Measurements from ENCODE around the gene SERPINB3. TPM values are rescaled to one million over a fixed set of nuclear protein-coding genes. Genes with fewer than 3 reads are reported as not detected.

SERPINB3 gene
- total and polyA plus RNA-seq, 2 experiments from 2014 or later, result 0.27 to 0.59 TPM

DNA sequence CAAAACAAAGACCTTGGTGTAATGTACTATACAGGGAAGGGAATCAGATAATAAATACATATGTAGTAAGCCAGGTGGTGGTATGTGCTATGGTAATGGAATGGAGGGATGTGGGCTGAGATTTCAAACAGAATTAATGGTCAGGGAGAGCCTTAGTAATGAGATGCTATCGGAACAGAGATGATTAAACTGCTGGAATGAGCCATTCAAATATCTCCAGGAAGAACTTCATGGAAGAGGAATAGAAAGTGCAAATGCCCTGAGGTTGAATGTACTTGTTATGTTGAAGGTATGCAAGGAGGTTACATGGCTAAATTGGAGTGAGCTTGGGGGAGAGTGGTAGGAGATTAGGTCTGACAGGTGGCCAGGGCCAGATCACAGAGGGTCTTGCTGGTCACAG is 46.1 kb upstream of the SERPINB3 start:
- Histone ChIP-seq H3K36me3 (ENCODE audit: insufficient read depth) (no peaks in the 10 kb centered on the region), H3K4me3 (no peak overlapping the region), H3K4me2 (no peak overlapping the region), H3K4me1 (ENCODE audit: insufficient read depth) (no peaks in the 10 kb centered on the region), H4K20me1 (replicated peaks; ENCODE audit: insufficient read depth) (no peaks in the 10 kb centered on the region), H3K27me3 (ENCODE audit: insufficient read depth) (no peaks in the 10 kb centered on the region), H3F3A (replicated peaks; ENCODE audit: low read depth) (no peaks in the 10 kb centered on the region), H3K27ac (ENCODE audit: low read depth) (no peak overlapping the region), H3K9me2 (ENCODE audit: insufficient read depth) (0 out of 2 replicates have a peak, but pooled peaks cover 12% of the 10 kb centered on the region), H2AFZ (no peak overlapping the region), H3K79me2 (replicated peaks; ENCODE audit: insufficient read depth) (no peaks in the 10 kb centered on the region)
- TF ChIP-seq CREB1 (CRISPR knock-in tag; IDR thresholded peaks at IDR 0.05; ENCODE audit: low read depth), result no peak
- TF ChIP-seq, protein P1, sequence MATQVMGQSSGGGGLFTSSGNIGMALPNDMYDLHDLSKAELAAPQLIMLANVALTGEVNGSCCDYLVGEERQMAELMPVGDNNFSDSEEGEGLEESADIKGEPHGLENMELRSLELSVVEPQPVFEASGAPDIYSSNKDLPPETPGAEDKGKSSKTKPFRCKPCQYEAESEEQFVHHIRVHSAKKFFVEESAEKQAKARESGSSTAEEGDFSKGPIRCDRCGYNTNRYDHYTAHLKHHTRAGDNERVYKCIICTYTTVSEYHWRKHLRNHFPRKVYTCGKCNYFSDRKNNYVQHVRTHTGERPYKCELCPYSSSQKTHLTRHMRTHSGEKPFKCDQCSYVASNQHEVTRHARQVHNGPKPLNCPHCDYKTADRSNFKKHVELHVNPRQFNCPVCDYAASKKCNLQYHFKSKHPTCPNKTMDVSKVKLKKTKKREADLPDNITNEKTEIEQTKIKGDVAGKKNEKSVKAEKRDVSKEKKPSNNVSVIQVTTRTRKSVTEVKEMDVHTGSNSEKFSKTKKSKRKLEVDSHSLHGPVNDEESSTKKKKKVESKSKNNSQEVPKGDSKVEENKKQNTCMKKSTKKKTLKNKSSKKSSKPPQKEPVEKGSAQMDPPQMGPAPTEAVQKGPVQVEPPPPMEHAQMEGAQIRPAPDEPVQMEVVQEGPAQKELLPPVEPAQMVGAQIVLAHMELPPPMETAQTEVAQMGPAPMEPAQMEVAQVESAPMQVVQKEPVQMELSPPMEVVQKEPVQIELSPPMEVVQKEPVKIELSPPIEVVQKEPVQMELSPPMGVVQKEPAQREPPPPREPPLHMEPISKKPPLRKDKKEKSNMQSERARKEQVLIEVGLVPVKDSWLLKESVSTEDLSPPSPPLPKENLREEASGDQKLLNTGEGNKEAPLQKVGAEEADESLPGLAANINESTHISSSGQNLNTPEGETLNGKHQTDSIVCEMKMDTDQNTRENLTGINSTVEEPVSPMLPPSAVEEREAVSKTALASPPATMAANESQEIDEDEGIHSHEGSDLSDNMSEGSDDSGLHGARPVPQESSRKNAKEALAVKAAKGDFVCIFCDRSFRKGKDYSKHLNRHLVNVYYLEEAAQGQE (IDR thresholded peaks at IDR 0.05; ENCODE audit: unreplicated experiment), result no peak
- TF ChIP-seq ZNF331 (CRISPR knock-in tag; IDR thresholded peaks at IDR 0.05; ENCODE audit: low read depth), result no peak
- TF ChIP-seq NANOG (IDR thresholded peaks at IDR 0.05; ENCODE audit: borderline replicate concordance), result no peak
- TF ChIP-seq ZNF114 (CRISPR knock-in tag; IDR thresholded peaks at IDR 0.05), result no peak
- no peak for TF ChIP-seq EZH2 (IDR thresholded peaks at IDR 0.05; ENCODE audit: low read depth, unreplicated experiment)
- TF ChIP-seq, protein P2, sequence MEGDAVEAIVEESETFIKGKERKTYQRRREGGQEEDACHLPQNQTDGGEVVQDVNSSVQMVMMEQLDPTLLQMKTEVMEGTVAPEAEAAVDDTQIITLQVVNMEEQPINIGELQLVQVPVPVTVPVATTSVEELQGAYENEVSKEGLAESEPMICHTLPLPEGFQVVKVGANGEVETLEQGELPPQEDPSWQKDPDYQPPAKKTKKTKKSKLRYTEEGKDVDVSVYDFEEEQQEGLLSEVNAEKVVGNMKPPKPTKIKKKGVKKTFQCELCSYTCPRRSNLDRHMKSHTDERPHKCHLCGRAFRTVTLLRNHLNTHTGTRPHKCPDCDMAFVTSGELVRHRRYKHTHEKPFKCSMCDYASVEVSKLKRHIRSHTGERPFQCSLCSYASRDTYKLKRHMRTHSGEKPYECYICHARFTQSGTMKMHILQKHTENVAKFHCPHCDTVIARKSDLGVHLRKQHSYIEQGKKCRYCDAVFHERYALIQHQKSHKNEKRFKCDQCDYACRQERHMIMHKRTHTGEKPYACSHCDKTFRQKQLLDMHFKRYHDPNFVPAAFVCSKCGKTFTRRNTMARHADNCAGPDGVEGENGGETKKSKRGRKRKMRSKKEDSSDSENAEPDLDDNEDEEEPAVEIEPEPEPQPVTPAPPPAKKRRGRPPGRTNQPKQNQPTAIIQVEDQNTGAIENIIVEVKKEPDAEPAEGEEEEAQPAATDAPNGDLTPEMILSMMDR (conservative IDR thresholded peaks at IDR 0.05; ENCODE audit: low read depth in 2 of 2), result no peak
- TF ChIP-seq EZH2phosphoT487 (IDR thresholded peaks at IDR 0.05; ENCODE audit: unreplicated experiment), result no peak
- TF ChIP-seq STAT1 (IDR thresholded peaks at IDR 0.05; ENCODE audit: unreplicated experiment), result no peak
- no peak for TF ChIP-seq POLR2AphosphoS5 (IDR thresholded peaks at IDR 0.05; ENCODE audit: low read depth)
- TF ChIP-seq, protein P3, sequence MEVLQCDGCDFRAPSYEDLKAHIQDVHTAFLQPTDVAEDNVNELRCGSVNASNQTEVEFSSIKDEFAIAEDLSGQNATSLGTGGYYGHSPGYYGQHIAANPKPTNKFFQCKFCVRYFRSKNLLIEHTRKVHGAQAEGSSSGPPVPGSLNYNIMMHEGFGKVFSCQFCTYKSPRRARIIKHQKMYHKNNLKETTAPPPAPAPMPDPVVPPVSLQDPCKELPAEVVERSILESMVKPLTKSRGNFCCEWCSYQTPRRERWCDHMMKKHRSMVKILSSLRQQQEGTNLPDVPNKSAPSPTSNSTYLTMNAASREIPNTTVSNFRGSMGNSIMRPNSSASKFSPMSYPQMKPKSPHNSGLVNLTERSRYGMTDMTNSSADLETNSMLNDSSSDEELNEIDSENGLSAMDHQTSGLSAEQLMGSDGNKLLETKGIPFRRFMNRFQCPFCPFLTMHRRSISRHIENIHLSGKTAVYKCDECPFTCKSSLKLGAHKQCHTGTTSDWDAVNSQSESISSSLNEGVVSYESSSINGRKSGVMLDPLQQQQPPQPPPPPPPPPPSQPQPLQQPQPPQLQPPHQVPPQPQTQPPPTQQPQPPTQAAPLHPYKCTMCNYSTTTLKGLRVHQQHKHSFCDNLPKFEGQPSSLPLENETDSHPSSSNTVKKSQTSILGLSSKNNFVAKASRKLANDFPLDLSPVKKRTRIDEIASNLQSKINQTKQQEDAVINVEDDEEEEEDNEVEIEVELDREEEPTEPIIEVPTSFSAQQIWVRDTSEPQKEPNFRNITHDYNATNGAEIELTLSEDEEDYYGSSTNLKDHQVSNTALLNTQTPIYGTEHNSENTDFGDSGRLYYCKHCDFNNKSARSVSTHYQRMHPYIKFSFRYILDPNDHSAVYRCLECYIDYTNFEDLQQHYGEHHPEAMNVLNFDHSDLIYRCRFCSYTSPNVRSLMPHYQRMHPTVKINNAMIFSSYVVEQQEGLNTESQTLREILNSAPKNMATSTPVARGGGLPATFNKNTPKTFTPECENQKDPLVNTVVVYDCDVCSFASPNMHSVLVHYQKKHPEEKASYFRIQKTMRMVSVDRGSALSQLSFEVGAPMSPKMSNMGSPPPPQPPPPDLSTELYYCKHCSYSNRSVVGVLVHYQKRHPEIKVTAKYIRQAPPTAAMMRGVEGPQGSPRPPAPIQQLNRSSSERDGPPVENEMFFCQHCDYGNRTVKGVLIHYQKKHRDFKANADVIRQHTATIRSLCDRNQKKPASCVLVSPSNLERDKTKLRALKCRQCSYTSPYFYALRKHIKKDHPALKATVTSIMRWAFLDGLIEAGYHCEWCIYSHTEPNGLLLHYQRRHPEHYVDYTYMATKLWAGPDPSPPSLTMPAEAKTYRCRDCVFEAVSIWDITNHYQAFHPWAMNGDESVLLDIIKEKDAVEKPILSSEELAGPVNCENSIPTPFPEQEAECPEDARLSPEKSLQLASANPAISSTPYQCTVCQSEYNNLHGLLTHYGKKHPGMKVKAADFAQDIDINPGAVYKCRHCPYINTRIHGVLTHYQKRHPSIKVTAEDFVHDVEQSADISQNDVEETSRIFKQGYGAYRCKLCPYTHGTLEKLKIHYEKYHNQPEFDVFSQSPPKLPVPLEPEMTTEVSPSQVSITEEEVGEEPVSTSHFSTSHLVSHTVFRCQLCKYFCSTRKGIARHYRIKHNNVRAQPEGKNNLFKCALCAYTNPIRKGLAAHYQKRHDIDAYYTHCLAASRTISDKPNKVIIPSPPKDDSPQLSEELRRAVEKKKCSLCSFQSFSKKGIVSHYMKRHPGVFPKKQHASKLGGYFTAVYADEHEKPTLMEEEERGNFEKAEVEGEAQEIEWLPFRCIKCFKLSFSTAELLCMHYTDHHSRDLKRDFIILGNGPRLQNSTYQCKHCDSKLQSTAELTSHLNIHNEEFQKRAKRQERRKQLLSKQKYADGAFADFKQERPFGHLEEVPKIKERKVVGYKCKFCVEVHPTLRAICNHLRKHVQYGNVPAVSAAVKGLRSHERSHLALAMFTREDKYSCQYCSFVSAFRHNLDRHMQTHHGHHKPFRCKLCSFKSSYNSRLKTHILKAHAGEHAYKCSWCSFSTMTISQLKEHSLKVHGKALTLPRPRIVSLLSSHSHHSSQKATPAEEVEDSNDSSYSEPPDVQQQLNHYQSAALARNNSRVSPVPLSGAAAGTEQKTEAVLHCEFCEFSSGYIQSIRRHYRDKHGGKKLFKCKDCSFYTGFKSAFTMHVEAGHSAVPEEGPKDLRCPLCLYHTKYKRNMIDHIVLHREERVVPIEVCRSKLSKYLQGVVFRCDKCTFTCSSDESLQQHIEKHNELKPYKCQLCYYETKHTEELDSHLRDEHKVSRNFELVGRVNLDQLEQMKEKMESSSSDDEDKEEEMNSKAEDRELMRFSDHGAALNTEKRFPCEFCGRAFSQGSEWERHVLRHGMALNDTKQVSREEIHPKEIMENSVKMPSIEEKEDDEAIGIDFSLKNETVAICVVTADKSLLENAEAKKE (CRISPR knock-in tag; IDR thresholded peaks at IDR 0.05), result no peak
- TF ChIP-seq, protein P4, sequence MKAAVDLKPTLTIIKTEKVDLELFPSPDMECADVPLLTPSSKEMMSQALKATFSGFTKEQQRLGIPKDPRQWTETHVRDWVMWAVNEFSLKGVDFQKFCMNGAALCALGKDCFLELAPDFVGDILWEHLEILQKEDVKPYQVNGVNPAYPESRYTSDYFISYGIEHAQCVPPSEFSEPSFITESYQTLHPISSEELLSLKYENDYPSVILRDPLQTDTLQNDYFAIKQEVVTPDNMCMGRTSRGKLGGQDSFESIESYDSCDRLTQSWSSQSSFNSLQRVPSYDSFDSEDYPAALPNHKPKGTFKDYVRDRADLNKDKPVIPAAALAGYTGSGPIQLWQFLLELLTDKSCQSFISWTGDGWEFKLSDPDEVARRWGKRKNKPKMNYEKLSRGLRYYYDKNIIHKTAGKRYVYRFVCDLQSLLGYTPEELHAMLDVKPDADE (IDR thresholded peaks at IDR 0.05), result no peak
- TF ChIP-seq JUNB (IDR thresholded peaks at IDR 0.05; ENCODE audit: unreplicated experiment), result no peak
- Mint-ChIP-seq H3K27ac (no peak overlapping the region), H3K4me3 (no peak overlapping the region), H3K4me1 (no peaks in the 10 kb centered on the region), H3K27me3 (ENCODE audit: insufficient read depth, low read depth, poor library complexity) (no peaks in the 10 kb centered on the region), H3K9me3 (peaks cover 2% of the 10 kb centered on the region; the same call in 1 of the 3 replicates), H3K36me3 (ENCODE audit: low read depth) (peaks cover 2% of the 10 kb centered on the region; the same call in 1 of the 3 replicates)
- DNase-seq (ENCODE audit: low spot score), result no peak
- no peak for ATAC-seq

All from GM23338 (cell line).